Psoas muscle (tissue), 8 donors: ENCODE data around the gene MCM5. TPM values are rescaled to one million over a fixed set of nuclear protein-coding genes. Genes with fewer than 3 reads are reported as not detected.

ENCODE experiments used
- ATAC-seq, 4 donors: fragments of 200-7000 bp; cut with Tn5 transposase; one replicate each; pipeline ENCODE4 v1.9.1; 2020; ENCODE audit warnings: moderate library complexity in 3 of 4, mild to moderate bottlenecking in 2 of 4
- DNase-seq, 2 donors: peaks; one replicate each; pipeline ENCODE4 v3.0.0-alpha.2; 2020
- H3K27ac ChIP-seq: fragments of 200-600 bp; one replicate; pipeline ENCODE4 v1.8.0; 2022
- H3K27me3 ChIP-seq, 3 donors: fragments of 200-600 bp in 1 of 3; one replicate each; pipeline versions ENCODE4 v1.6.1 to v1.8.0; 2013 to 2022; ENCODE audit warnings: low read length in 2 of 3, mild to moderate bottlenecking in 2 of 3, moderate library complexity in 1 of 3; ENCODE audit not compliant: insufficient read depth in 3 of 3
- H3K36me3 ChIP-seq, 2 donors: fragments of 200-600 bp in 1 of 2; one replicate each; pipeline versions ENCODE4 v1.6.1 to v1.8.0; 2013 to 2022; ENCODE audit warnings: low read depth in 1 of 2, mild to moderate bottlenecking in 1 of 2, moderate library complexity in 1 of 2; ENCODE audit not compliant: insufficient read depth in 1 of 2
- H3K4me1 ChIP-seq: fragments of 200-600 bp; one replicate; pipeline ENCODE4 v1.8.0; 2022
- H3K4me3 ChIP-seq: fragments of 200-600 bp; one replicate; pipeline ENCODE4 v1.8.0; 2022; ENCODE audit warnings: mild to moderate bottlenecking
- H3K9me3 ChIP-seq: fragments of 200-600 bp; one replicate; pipeline ENCODE4 v1.8.0; 2022
- CTCF ChIP-seq: fragments of 200-600 bp; IDR thresholded peaks from one replicate; pipeline ENCODE4 v1.8.0; 2022; ENCODE audit warnings: antibody characterized with exemption
- WGBS, 3 donors: extraction: QIAGEN DNeasy Blood & Tissue Kit; methylation state at CpG; one replicate each; pipeline versions ENCODE4 v1.1.6 to v1.1.7; 2013; 5-methylcytosine and 5-hydroxymethylcytosine counted together
- intact Hi-C, 2 donors: fragments of 100-400 bp; cut with DNase I; formaldehyde crosslinking; loops; one replicate each; pipeline versions ENCODE4 v1.11.0 to v1.14.2; 2022
- long read RNA-seq, 2 donors: library from polyadenylated mRNA; unstranded; transcript quantifications; one replicate each; pipeline ENCODE4 v2.0.0, GENCODE V29; 2021
- polyA plus RNA-seq, 3 donors: library from polyadenylated mRNA; stranded (reverse); fragments of 200-250 nt; gene quantifications; one replicate each; pipeline ENCODE4 v1.2.3, GENCODE V29; 2013
- total RNA-seq, 4 donors: library from RNA; stranded (reverse); fragmentation: NEBNext Ultra II Directional in 2 of 4; extraction: Animal tissue kit (Norgen Biotek cat#: 25700) in 2 of 4; gene quantifications; one replicate each; pipeline versions ENCODE4 v1.2.1 to v1.2.4, GENCODE V29; 2021 to 2023
- donor health status: healthy with polysubstance abuse.
- donor health status: DM: no; HTN: no; CAD: no; lungs with moderate emphysema.
- donor health status: Bipolar disorder and iron deficiency.
- donor health status: healthy.
- donor health status: DM: yes; HTN: yes; CAD: no.
- donor health status: DM: no; HTN: no; CAD: no.
- donor health status: DM: no; HTN: no; CAD: no.
- donor health status: DM: yes; HTN: yes; CAD: no.

Gene MCM5
- total RNA-seq (10 to 100 TPM in 3 of 4 donors, 1 to 10 TPM in 1; 9.1 to 13.6 (median 10.9) TPM), polyA plus RNA-seq (1 to 10 TPM; 6.4 to 7.3 (median 6.9) TPM)
- long read RNA-seq, donor 1, transcript MCM5-201 (17 exons, 3,534 nt): major isoform, 12 of 19 reads
- long read RNA-seq, donor 1, partial matches to known transcripts: 4 of 19 reads
- long read RNA-seq, donor 1, other reads (novel, unspliced or antisense): 3 of 19 reads
- long read RNA-seq, donor 2, transcript MCM5-201 (17 exons, 3,534 nt): major isoform, 18 of 31 reads
- long read RNA-seq, donor 2, partial matches to known transcripts: 10 of 31 reads
- long read RNA-seq, donor 2, other reads (novel, unspliced or antisense): 3 of 31 reads

- Histone ChIP-seq H3K27ac (peak within 1 kb of the TSS; percentile 62), H3K4me3 (peak within 1 kb of the TSS; percentile 86), H3K4me1 (peaks cover 9% of the 10 kb centered on the region), H3K9me3 (no peaks in the 10 kb centered on the region), H3K36me3 (peaks cover 0 to 20% of the 10 kb centered on the region in 2 donors), H3K27me3 (no peaks in the 10 kb centered on the region)
- TF ChIP-seq CTCF: no peak
- WGBS, 3 donors: 1% methylated on average over 53 to 64 of the region's 64 CpGs
- ATAC-seq (peak; percentile 96 to 100 (median 100)), DNase-seq (peak; percentile 97 to 99)
- intact Hi-C loops: loop anchor here in 1 of 2 donors (5.0 kb wide), 1 partner anchor 48 kb away; no protein-coding TSS in a partner anchor
These were observed at the start of gene MCM5 for GRCh38 chr22:35399678-35400500. MCM5 (plus strand) TSS chr22:35400140; CDS start chr22:35400439, 299 bp downstream.

- ATAC-seq (peak; percentile 90 to 93 (median 92)), DNase-seq (peak; percentile 92 to 97)
- H3K27ac ChIP-seq: peak overlapping the region; percentile 80
- H3K4me3 ChIP-seq: peak overlapping the region; percentile 71
- no peaks in the 10 kb centered on the region for H3K9me3 ChIP-seq
- TF ChIP-seq CTCF: peak; percentile 92
- intact Hi-C loops: loop anchor here (2.0 to 10.0 kb wide), 4 partner anchors 51 to 264 kb away; partner anchors contain the start of genes MB (in 1 of the 2) and MCM5 (in 1 of the 2)
- no peaks in the 10 kb centered on the region for H3K27me3 ChIP-seq
- peaks cover 0 to 30% of the 10 kb centered on the region in 2 donors for H3K36me3 ChIP-seq
- 0 to 2% (median 1%) methylated on average over 46 to 47 of the region's 47 CpGs for WGBS, 3 donors
- H3K4me1 ChIP-seq: peaks cover 16% of the 10 kb centered on the region
These were observed 49.1 kb upstream of the MCM5 start for GRCh38 chr22:35350539-35351503.

DNA sequence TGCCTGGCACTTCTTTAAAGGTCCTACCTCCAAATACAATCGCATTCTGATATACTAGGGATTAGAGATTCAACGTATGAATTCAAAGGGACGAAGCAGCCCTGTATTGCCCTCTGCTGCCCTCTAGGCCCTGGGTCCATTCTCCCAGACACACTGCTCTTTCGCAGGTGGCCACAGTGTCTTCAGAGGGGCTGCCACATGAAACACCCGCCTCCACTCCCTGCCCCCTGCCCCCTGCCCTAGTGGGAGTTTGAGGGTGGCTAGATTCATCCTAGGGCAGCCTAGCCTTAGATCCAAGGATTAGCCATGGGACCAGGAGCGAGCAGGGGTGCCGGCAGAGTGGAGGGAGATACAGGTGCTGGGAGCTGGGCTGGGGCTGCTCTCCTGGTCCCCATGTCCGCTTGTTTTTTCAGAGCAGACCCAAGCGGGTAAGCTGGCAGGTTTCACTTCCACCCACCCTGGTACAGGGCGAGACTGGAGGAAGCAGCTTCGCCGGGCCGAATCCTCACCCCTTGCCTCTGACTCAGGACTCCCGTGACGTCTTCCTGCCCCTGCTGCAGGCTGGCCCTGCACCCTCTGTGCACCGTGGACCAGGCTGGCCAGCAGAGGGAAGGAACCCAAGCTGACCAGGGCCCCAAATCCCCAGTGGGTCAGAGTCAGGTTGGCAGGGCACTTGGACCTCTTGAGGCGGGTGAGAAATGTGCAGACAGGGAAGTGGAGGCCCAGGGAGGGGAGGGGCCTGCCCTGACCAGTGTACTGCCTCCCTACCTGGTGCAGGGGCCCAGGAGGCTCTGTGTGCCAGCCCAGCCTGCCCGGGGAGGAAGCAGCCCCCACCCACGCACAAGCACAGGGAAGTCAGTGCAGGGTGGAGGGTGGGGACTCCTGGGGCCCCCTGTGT lies 47.5 kb upstream of the MCM5 start:
- intact Hi-C loops: loop anchor here in 1 of 2 donors (5.0 to 10.0 kb wide), 2 partner anchors 50 to 262 kb away; partner anchors contain the start of genes MB and MCM5
- no peaks in the 10 kb centered on the region for H3K9me3 ChIP-seq
- H3K27ac ChIP-seq: peak overlapping the region; percentile 31
- peaks cover 0 to 13% of the 10 kb centered on the region in 2 donors for H3K36me3 ChIP-seq
- 52 to 60% (median 57%) methylated on average over 19 of the region's 19 CpGs for WGBS, 3 donors
- peaks cover 16% of the 10 kb centered on the region for H3K4me1 ChIP-seq
- ATAC-seq (peak; percentile 10 to 37 (median 20)), DNase-seq (peak; percentile 64 to 81)
- TF ChIP-seq CTCF: peak; percentile 17
- H3K27me3 ChIP-seq: no peaks in the 10 kb centered on the region
- no peak overlapping the region for H3K4me3 ChIP-seq
